Left ventricle myocardium inferior (tissue), 1 donor: ENCODE measurements around the gene SH2B2. TPM values are rescaled to one million over a fixed set of nuclear protein-coding genes. Genes with fewer than 3 reads are reported as not detected.
A peak's percentile ranks its signal among the peaks of the same experiment; 100 is the strongest.

Experiments used
- DNase-seq: peaks from one replicate; pipeline ENCODE4 v3.0.0-alpha.2; 2020
- H3K27ac ChIP-seq: fragments of 200-600 bp; replicated peaks from 2 replicates; pipeline ENCODE4 v1.8.0; 2021
- H3K27me3 ChIP-seq: fragments of 200-600 bp; 2 replicates; pipeline ENCODE4 v1.8.0; 2021; ENCODE audit warnings: low read depth
- H3K36me3 ChIP-seq: fragments of 200-600 bp; 2 replicates; pipeline ENCODE4 v1.8.0; 2021
- H3K4me1 ChIP-seq: fragments of 200-600 bp; 2 replicates; pipeline ENCODE4 v1.8.0; 2021
- H3K4me3 ChIP-seq: fragments of 200-600 bp; 2 replicates; pipeline ENCODE4 v1.8.0; 2021; ENCODE audit warnings: mild to moderate bottlenecking, moderate library complexity
- H3K9me3 ChIP-seq: fragments of 200-600 bp; replicated peaks from 2 replicates; pipeline ENCODE4 v1.8.0; 2021
- intact Hi-C: fragments of 100-400 bp; cut with micrococcal nuclease; formaldehyde crosslinking; loops from one replicate; pipeline ENCODE4 v1.11.0; 2022
- total RNA-seq: library from RNA; stranded (reverse); fragmentation: NEBNext Ultra II Directional; extraction: Animal tissue kit (Norgen Biotek cat#: 25700); gene quantifications from one replicate; pipeline ENCODE4 v1.2.1, GENCODE V29; 2021
- TF ChIP-seq, protein P1 (sequence below): fragments of 200-600 bp; IDR thresholded peaks from 2 replicates; pipeline ENCODE4 v1.8.0; 2021; ENCODE audit warnings: antibody characterized with exemption, mild to moderate bottlenecking, borderline replicate concordance
- donor health status: DM: no; HTN: yes; CAD: no; lungs with severe emphysema.

Gene SH2B2
- total RNA-seq, 1 donor from 2014 or later: 1.0 TPM

DNA sequence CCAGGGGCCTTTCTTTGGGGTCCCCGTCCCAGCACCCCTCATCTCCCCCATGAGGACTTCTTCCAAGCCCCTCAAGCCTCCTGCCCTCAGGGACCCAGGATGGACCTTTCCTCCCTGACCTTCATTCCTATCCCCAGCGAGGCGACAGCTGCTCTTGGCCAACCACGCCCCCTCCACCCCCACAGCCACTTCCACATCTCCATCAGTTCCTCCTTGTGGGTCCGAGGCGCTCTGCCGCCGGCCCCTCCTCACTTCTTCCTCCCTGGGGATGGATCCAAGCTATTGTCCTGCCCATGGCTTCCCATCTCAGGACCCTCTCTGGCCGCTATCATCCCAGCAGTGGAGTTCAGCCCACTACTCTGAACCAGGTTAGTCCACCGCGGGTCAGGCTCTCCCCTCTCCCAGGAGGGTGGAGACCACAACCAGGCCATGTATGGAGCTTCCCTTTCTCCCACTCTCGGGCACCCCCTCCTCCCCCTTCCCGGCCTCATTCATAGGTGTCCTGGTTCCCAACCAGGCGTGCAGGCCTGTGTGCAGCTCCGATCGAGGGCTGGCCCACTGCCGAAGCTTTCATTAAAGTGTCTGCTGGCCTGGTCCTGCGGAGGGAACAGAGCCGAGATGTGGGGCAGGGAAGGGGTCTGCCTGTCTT lies 1.7 kb upstream of the SH2B2 start:
- Histone ChIP-seq H3K4me3 (peak overlapping the region; percentile 91), H3K27ac (peak overlapping the region; percentile 95), H3K36me3 (no peaks in the 10 kb centered on the region), H3K27me3 (no peaks in the 10 kb centered on the region), H3K9me3 (no peaks in the 10 kb centered on the region), H3K4me1 (peaks cover 34% of the 10 kb centered on the region)
- DNase-seq: peak; percentile 70
- TF ChIP-seq, protein P1, sequence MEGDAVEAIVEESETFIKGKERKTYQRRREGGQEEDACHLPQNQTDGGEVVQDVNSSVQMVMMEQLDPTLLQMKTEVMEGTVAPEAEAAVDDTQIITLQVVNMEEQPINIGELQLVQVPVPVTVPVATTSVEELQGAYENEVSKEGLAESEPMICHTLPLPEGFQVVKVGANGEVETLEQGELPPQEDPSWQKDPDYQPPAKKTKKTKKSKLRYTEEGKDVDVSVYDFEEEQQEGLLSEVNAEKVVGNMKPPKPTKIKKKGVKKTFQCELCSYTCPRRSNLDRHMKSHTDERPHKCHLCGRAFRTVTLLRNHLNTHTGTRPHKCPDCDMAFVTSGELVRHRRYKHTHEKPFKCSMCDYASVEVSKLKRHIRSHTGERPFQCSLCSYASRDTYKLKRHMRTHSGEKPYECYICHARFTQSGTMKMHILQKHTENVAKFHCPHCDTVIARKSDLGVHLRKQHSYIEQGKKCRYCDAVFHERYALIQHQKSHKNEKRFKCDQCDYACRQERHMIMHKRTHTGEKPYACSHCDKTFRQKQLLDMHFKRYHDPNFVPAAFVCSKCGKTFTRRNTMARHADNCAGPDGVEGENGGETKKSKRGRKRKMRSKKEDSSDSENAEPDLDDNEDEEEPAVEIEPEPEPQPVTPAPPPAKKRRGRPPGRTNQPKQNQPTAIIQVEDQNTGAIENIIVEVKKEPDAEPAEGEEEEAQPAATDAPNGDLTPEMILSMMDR: no peak
- intact Hi-C loops: loop anchor here (5.0 kb wide), 1 partner anchor 107 kb away; no protein-coding TSS in a partner anchor

DNA sequence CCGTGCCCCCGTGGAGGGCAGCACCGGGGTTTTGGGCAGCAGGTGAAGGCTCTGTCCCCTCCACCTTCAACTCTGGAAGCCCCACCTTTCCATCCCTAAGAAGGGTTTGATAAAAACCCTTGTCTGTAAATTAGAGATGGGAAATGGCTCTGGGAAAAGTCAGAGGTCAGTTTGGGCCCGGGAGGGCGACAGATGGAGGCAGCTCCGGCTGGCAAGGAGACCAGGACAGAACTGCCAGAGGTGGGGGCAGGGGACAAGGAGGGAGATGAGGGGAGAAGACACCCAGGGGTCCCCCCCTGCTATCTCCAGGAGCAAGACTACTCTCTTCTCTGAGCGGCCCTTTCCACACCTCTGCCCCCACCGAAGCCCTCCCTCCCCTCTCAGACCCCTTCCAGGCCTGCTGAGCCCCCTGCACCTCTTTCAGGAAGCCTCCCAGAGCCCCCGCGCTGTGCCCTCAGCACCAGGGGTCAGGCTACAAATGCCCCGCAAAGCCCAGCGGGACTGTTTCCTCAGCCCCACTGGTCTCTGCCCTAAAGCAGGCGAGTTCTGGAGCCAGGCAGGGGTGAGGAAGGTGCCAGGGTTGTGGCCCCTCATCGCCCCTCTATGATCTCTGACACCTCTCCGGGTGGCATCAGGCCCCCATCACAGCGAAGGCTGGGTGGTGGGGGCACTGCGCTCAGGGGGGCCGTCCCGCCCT lies 980 bp upstream of the SH2B2 start:
- no peaks in the 10 kb centered on the region for H3K36me3 ChIP-seq
- H3K27ac ChIP-seq: peak overlapping the region; percentile 95
- no peak for DNase-seq
- H3K9me3 ChIP-seq: no peaks in the 10 kb centered on the region
- H3K4me3 ChIP-seq: peak overlapping the region; percentile 91
- H3K27me3 ChIP-seq: no peaks in the 10 kb centered on the region
- peaks cover 34% of the 10 kb centered on the region for H3K4me1 ChIP-seq
- intact Hi-C loops: no loop called here
- TF ChIP-seq, protein P1: no peak

- peak overlapping the region; percentile 50 for H3K27ac ChIP-seq
- peaks cover 14% of the 10 kb centered on the region for H3K27me3 ChIP-seq
- no peaks in the 10 kb centered on the region for H3K9me3 ChIP-seq
- peaks cover 34% of the 10 kb centered on the region for H3K4me1 ChIP-seq
- H3K36me3 ChIP-seq: no peaks in the 10 kb centered on the region
- peak overlapping the region; percentile 91 for H3K4me3 ChIP-seq
- peak; percentile 29 for DNase-seq
- TF ChIP-seq, protein P1: no peak
- intact Hi-C loops: no loop called here
Observed at GRCh38 chr7:102287111-102287980, 678 bp downstream of the SH2B2 start.

DNA sequence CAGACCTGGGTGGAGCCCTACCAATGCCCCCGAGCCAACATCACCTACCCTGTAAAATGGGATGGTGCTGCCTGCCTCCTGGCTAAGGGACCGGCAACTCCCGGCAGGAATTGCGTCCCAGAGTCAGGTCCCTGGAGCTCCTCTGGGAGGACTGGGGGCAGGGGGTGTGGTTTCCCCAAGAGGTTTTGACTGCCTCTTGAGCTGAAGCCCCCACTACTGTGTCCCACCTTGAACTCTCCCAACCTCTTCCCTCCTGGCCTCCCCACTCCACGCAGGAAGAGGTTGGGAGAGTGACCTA lies 1.3 kb downstream of the SH2B2 start:
- TF ChIP-seq, protein P1: no peak
- Histone ChIP-seq H3K27me3 (peaks cover 19% of the 10 kb centered on the region), H3K27ac (no peak overlapping the region), H3K4me1 (peaks cover 34% of the 10 kb centered on the region), H3K4me3 (peak overlapping the region; percentile 91), H3K36me3 (no peaks in the 10 kb centered on the region), H3K9me3 (no peaks in the 10 kb centered on the region)
- intact Hi-C loops: no loop called here
- no peak for DNase-seq

GRCh38 chr7:102288285-102288930 lies 1.7 kb downstream of the SH2B2 start:
- Histone ChIP-seq H3K4me1 (peaks cover 34% of the 10 kb centered on the region), H3K9me3 (no peaks in the 10 kb centered on the region), H3K27me3 (peaks cover 24% of the 10 kb centered on the region), H3K36me3 (no peaks in the 10 kb centered on the region), H3K27ac (no peak overlapping the region), H3K4me3 (peak overlapping the region; percentile 91)
- no peak for DNase-seq
- TF ChIP-seq, protein P1: no peak
- intact Hi-C loops: no loop called here
